IPS DF 4.7 (cell line): ENCODE results near the gene HNRNPU.

Source experiments
- DNase-seq: peaks from one replicate; pipeline ENCODE4 v3.0.0-alpha.2; 2013; ENCODE audit warnings: low spot score; ENCODE audit errors: extremely low read depth

HNRNPU gene

DNA sequence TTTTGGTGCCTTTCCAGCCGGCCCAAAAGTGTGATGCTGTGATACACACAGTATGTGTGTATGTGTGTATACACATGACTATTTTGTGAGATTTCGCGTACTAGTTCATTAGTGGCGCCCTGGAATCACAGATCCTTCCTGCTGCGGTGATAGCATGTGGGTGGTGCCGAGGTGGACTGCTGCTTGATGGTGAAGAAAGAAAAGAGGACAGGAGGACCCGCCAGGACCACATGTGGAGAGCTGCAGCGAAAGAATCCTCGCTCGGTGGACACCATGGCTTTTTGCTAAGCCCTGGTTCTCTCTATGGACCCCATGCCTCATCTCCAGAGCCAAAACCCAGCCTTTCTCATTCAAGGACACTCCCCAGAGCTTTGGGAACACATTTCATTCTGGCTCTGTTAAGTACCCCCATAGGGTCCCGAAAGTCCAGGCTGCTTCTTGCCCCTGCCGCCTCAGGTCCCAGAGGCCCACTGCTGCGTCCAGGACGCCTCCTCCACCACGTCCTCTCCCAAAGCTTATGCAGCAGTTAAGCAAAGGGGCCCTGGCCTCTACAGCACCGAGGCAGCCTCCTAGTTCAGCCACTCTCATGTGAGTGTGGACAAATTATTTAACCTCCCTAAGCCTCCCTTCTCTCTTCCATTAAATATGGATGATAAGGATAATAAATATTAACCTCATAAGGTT, 61.6 kb downstream of the HNRNPU start:
- no peak for DNase-seq

- DNase-seq, result no peak
These were observed 62.3 kb downstream of the HNRNPU start for GRCh38 chr1:244802041-244802440.

DNA sequence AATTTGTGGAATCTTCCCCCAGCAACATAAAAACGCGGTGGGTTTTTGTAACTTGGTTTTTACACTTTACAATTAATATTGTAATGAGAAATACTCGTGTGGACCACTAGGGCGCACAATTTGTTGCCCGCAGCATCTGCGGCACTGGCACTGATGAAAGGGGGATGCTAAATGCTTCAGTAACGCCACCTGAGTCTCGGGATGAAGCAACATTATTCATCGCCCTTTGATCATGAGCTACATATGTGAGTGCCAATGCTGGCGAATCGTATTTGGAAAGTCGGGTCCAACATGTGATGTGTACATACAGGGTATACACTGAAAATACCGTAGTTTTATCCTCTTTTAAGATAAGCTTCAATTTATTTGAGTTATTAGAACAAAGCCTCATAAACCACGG, 63.1 kb downstream of the HNRNPU start:
- DNase-seq, result no peak

GRCh38 chr1:244800821-244801220, 63.5 kb downstream of the HNRNPU start:
- no peak for DNase-seq
